ENCODE measurements around the gene IRS2. TPM values are rescaled to one million over a fixed set of nuclear protein-coding genes. Genes with fewer than 3 reads are reported as not detected.

Gene IRS2
- total and polyA plus RNA-seq, 2 donors (not counting 3 experiments of a cell fraction or from before 2014, with no cell fraction given) = 1.6 to 4.4 TPM

GRCh38 chr13:109789262-109789661 is 2.9 kb upstream of the IRS2 start:
- ChIA-PET POLR2A (interaction anchor here (0.5 kb wide), 1 partner anchor 660 kb away, joined by 3 read pairs; no protein-coding TSS in a partner anchor), CTCF (interaction anchor here (1.0 to 2.1 kb wide), 4 partner anchors 15 to 874 kb away, joined by 3 to 11 read pairs (median 6); no protein-coding TSS in a partner anchor)
- dilution Hi-C loops (cut with MboI; ENCODE audit: extremely low pct_ligation_motif_present, low sequenced_read_pairs) (no loop called here), intact Hi-C loops (cut with micrococcal nuclease) (loop anchor here (5.0 to 10.0 kb wide), 2 partner anchors 514 to 1572 kb away; partner anchors contain the start of genes ABHD13 and LIG4)
- Histone ChIP-seq H3K4me2 (ENCODE audit: insufficient read depth, low read length) (no peak overlapping the region), H2AFZ (ENCODE audit: low read depth, low read length) (no peak overlapping the region), H3K79me2 (ENCODE audit: control insufficient read depth, insufficient read depth, low read length) (no peaks in the 10 kb centered on the region), H3K9me1 (replicated peaks; ENCODE audit: control insufficient read depth, extremely low read depth, insufficient read depth, low read length) (no peaks in the 10 kb centered on the region), H3K27me3 (ENCODE audit: control insufficient read depth in 2 of 2, insufficient read depth in 2 of 2, low read length in 2 of 2) (peaks cover 32 to 71% of the 10 kb centered on the region in 2 experiments), H3K36me3 (ENCODE audit: control insufficient read depth in 2 of 2, extremely low read depth in 1 of 2, insufficient read depth in 2 of 2, low read length in 2 of 2) (no peaks in the 10 kb centered on the region), H3K4me1 (ENCODE audit: control insufficient read depth, extremely low read depth, insufficient read depth, low read length) (peaks cover 3% of the 10 kb centered on the region), H3K27ac (ENCODE audit: insufficient read depth, low read depth, low read length) (no peak overlapping the region), H3K9ac (replicated peaks; ENCODE audit: extremely low read depth, insufficient read depth, low read length) (no peak overlapping the region), H4K20me1 (replicated peaks; ENCODE audit: control insufficient read depth, extremely low read depth, insufficient read depth, low read length) (no peaks in the 10 kb centered on the region), H3K4me3 (replicated peaks in 1 of 3; ENCODE audit: insufficient read depth in 1 of 3, low read depth in 1 of 3, low read length in 3 of 3) (no peak overlapping the region), H3K9me3 (replicated peaks; ENCODE audit: control insufficient read depth, insufficient read depth, low read length) (no peaks in the 10 kb centered on the region)
- FAIRE-seq (no peak), DNase-seq (ENCODE audit: low read depth, low spot score) (no peak)
- TF ChIP-seq EZH2 (IDR thresholded peaks at IDR 0.05; ENCODE audit: borderline replicate concordance, low read depth, low read length, severe bottlenecking) = no peak
- no peak for TF ChIP-seq FOS (IDR thresholded peaks at IDR 0.05; ENCODE audit: borderline replicate concordance, insufficient read depth, low read length)
- no peak for TF ChIP-seq POLR2AphosphoS5 (IDR thresholded peaks at IDR 0.05; ENCODE audit: insufficient read depth, low read depth, low read length)
- TF ChIP-seq MYC (IDR thresholded peaks at IDR 0.05; ENCODE audit: low read depth, low read length) = no peak
- no peak for TF ChIP-seq GATA2 (IDR thresholded peaks at IDR 0.05; ENCODE audit: insufficient read depth, insufficient read length, low read depth, low read length)
- no peak for TF ChIP-seq POLR2A (IDR thresholded peaks at IDR 0.05; ENCODE audit: low read depth, low read length)
- TF ChIP-seq JUN (IDR thresholded peaks at IDR 0.05; ENCODE audit: borderline replicate concordance, insufficient read depth, insufficient read length, low read depth) = no peak
- no peak for TF ChIP-seq MAX (IDR thresholded peaks at IDR 0.05; ENCODE audit: insufficient read depth, insufficient read length)
- no peak for TF ChIP-seq CTCF (IDR thresholded peaks at IDR 0.05; ENCODE audit: extremely low read depth in 1 of 2, insufficient read depth in 1 of 2, low read depth in 1 of 2, low read length in 2 of 2)
- BruUV-seq (replicated peaks) = no TSS peak
